OCI-LY7 (cell line): Measurements from ENCODE around the gene SLC30A3. TPM values are rescaled to one million over a fixed set of nuclear protein-coding genes. Genes with fewer than 3 reads are reported as not detected.

Source experiments
- BruUV-seq: library from RNA; stranded (reverse); fragments of 400-500 nt; replicated peaks from 2 replicates; lab custom pipeline; 2021; lab: Mats Ljungman, UMichigan
- CTCF ChIA-PET: fragments of 300-600 bp; sonication (Branson Sonifier 250); formaldehyde crosslinking; loops from one replicate; lab custom pipeline; 2022; ENCODE audit warnings: antibody characterized with exemption; ENCODE audit not compliant: unreplicated experiment; lab: Charles Lee
- POLR2A ChIA-PET: fragments of 300-600 bp; sonication (Branson Sonifier 250); formaldehyde crosslinking; loops from one replicate; lab custom pipeline; 2022; ENCODE audit warnings: antibody characterized with exemption; lab: Charles Lee
- DNase-seq: peaks from one replicate; pipeline ENCODE4 v3.0.0-alpha.2; 2015; ENCODE audit warnings: low spot score
- H2AFZ ChIP-seq: fragments of 200-600 bp; sonication (generic), shearing (Covaris generic); 2 replicates; pipeline ENCODE4 v1.6.1; 2014; ENCODE audit warnings: mild to moderate bottlenecking, antibody characterized with exemption, low read length, moderate library complexity
- H3K27ac ChIP-seq: fragments of 200-600 bp; sonication (generic); 2 replicates; pipeline ENCODE4 v1.5.1; 2014; ENCODE audit warnings: mixed run types, low read depth, mild to moderate bottlenecking, moderate library complexity, low read length, inconsistent platforms; ENCODE audit not compliant: poor library complexity, severe bottlenecking
- H3K36me3 ChIP-seq: fragments of 200-600 bp; sonication (generic); 2 replicates; pipeline ENCODE4 v1.6.1; 2014; ENCODE audit warnings: mild to moderate bottlenecking, antibody characterized with exemption, low read length, moderate library complexity, mixed read lengths; ENCODE audit not compliant: insufficient read depth
- H3K4me1 ChIP-seq: fragments of 200-600 bp; sonication (generic); 2 replicates; pipeline ENCODE4 v1.5.1; 2014; ENCODE audit warnings: mild to moderate bottlenecking, low read length; ENCODE audit not compliant: insufficient read depth, poor library complexity, severe bottlenecking
- H3K4me2 ChIP-seq: fragments of 200-600 bp; sonication (generic); 2 replicates; pipeline ENCODE4 v1.6.1; 2014; ENCODE audit warnings: mild to moderate bottlenecking, low read length
- H3K4me3 ChIP-seq: fragments of 200-600 bp; sonication (generic); 2 replicates; pipeline ENCODE4 v1.5.1; 2014; ENCODE audit warnings: mild to moderate bottlenecking, low read depth, low read length; ENCODE audit not compliant: poor library complexity, severe bottlenecking
- H3K79me2 ChIP-seq: fragments of 200-600 bp; sonication (generic); 2 replicates; pipeline ENCODE4 v1.6.1; 2016; ENCODE audit warnings: low read depth, mild to moderate bottlenecking, low read length, moderate library complexity, mixed read lengths; ENCODE audit not compliant: insufficient read depth
- H3K9me2 ChIP-seq: fragments of 200-600 bp; sonication (generic); 2 replicates; pipeline ENCODE4 v1.6.1; 2016; ENCODE audit warnings: mild to moderate bottlenecking, low read length, mixed read lengths; ENCODE audit not compliant: insufficient read depth
- H3K9me3 ChIP-seq: fragments of 200-600 bp; sonication (generic); 2 replicates; pipeline ENCODE4 v1.6.1; 2014; ENCODE audit warnings: mild to moderate bottlenecking, mixed run types, low read length, mixed read lengths
- H4K20me1 ChIP-seq: fragments of 200-600 bp; sonication (generic); 2 replicates; pipeline ENCODE4 v1.6.1; 2014; ENCODE audit warnings: mild to moderate bottlenecking, antibody characterized with exemption, low read length, moderate library complexity, mixed read lengths; ENCODE audit not compliant: insufficient read depth
- CTCF ChIP-seq: fragments of 200-600 bp; sonication (generic); conservative IDR thresholded peaks from 2 replicates; pipeline ENCODE4 v1.5.1; 2014; ENCODE audit warnings: mild to moderate bottlenecking, antibody characterized with exemption, low read length, moderate library complexity, mixed read lengths
- EZH2phosphoT487 ChIP-seq: fragments of 200-600 bp; sonication (generic); IDR thresholded peaks from 2 replicates; pipeline ENCODE4 v1.6.1; 2018; ENCODE audit warnings: low read depth, borderline replicate concordance, mild to moderate bottlenecking, mixed run types, antibody characterized with exemption, low read length, moderate library complexity, mixed read lengths
- intact Hi-C: fragments of 100-400 bp; cut with micrococcal nuclease; formaldehyde crosslinking; loops from one replicate; pipeline ENCODE4 v1.10.0; 2022; ENCODE audit not compliant: unreplicated experiment
- total RNA-seq, 2 experiments: library from RNA; depleted of rRNA in 1 of 2; stranded (reverse); fragments of >200 nt in 1 of 2; shearing (Covaris generic) in 1 of 2; gene quantifications; 2 replicates each; pipeline ENCODE4 v1.2.3, GENCODE V29; 2014 to 2022

Gene SLC30A3
- total RNA-seq, 2 experiments from 2014 or later: 23.3 to 71.6 TPM

- intact Hi-C loops: no loop called here
- Histone ChIP-seq H3K36me3 (peaks cover 98% of the 10 kb centered on the region), H3K4me2 (no peak overlapping the region), H4K20me1 (no peaks in the 10 kb centered on the region), H3K27ac (no peak overlapping the region), H3K4me3 (no peak overlapping the region), H2AFZ (no peak overlapping the region), H3K9me3 (no peaks in the 10 kb centered on the region), H3K79me2 (no peaks in the 10 kb centered on the region; the same call in 1 of the 2 replicates), H3K4me1 (no peaks in the 10 kb centered on the region), H3K9me2 (no peaks in the 10 kb centered on the region)
- TSS peak; percentile 51 for BruUV-seq
- ChIA-PET POLR2A (interaction anchor here (0.5 to 1.9 kb wide), 3 partner anchors 15 to 128 kb away, joined by 5 to 6 read pairs (median 5); no protein-coding TSS in a partner anchor), CTCF (no interaction called here)
- TF ChIP-seq EZH2phosphoT487 (no peak), CTCF (no peak)
- DNase-seq: no peak
Measured at GRCh38 chr2:27233341-27233740, 29.5 kb downstream of the SLC30A3 start.

DNA sequence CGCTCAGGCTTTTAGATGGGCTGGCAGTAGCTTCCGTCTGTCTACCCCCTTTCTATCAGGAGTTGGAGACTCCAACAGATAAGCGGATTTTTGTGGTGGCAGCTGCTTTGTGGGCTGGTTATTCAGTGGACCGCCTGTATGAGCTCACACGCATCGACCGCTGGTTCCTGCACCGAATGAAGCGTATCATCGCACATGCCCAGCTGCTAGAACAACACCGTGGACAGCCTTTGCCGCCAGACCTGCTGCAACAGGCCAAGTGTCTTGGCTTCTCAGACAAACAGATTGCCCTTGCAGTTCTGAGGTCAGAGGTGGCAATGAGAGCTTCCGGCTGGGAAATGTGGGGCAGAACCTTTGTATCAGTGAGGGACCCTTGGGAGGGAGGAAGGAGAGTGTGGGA, 30.9 kb downstream of the SLC30A3 start:
- Histone ChIP-seq H3K79me2 (peaks cover 4% of the 10 kb centered on the region; the same call in 1 of the 2 replicates), H3K9me3 (no peaks in the 10 kb centered on the region), H4K20me1 (peaks cover 8% of the 10 kb centered on the region; the same call in 1 of the 2 replicates), H3K4me3 (no peak overlapping the region), H2AFZ (no peak overlapping the region), H3K4me1 (no peaks in the 10 kb centered on the region), H3K4me2 (no peak overlapping the region), H3K9me2 (no peaks in the 10 kb centered on the region), H3K27ac (no peak overlapping the region), H3K36me3 (peaks cover 98% of the 10 kb centered on the region)
- intact Hi-C loops: no loop called here
- TF ChIP-seq CTCF: no peak
- no peak for TF ChIP-seq EZH2phosphoT487
- CTCF ChIA-PET: interaction anchor here (0.5 to 0.6 kb wide), 2 partner anchors 13 to 14 kb away, joined by 3 read pairs; no protein-coding TSS in a partner anchor
- POLR2A ChIA-PET: interaction anchor here (1.1 kb wide), 1 partner anchor 17 kb away, joined by 5 read pairs; no protein-coding TSS in a partner anchor
- no peak for DNase-seq
- BruUV-seq: no TSS peak

DNA sequence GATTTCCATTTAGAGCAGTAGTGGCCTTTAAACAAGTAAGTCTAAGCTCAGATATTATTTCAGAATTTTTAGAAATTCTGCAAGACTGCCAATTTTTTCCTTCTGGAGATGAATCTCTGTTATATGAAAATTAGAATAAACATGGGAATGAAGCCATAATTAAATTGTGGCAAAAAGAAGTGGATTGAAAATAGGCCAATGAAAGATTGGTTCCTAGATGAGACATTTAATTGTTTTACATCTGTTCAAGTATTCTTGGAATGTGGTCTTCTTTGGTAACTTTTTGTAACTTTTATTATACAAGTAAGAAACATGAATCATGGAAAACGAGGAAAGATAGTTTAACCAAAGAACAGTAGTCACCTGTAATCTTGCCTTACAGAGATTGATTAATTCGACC, 35.3 kb downstream of the SLC30A3 start:
- no peak overlapping the region for H3K4me2 ChIP-seq
- TF ChIP-seq CTCF (no peak; the same call in 1 of the 2 replicates), EZH2phosphoT487 (no peak)
- POLR2A ChIA-PET: interaction anchor here (0.6 kb wide), 1 partner anchor 118 kb away, joined by 3 read pairs; no protein-coding TSS in a partner anchor
- peaks cover 98% of the 10 kb centered on the region for H3K36me3 ChIP-seq
- no peak overlapping the region for H2AFZ ChIP-seq
- H3K9me2 ChIP-seq: no peaks in the 10 kb centered on the region
- BruUV-seq: no TSS peak
- no peaks in the 10 kb centered on the region for H3K9me3 ChIP-seq
- no peak overlapping the region for H3K4me3 ChIP-seq
- peaks cover 8% of the 10 kb centered on the region for H4K20me1 ChIP-seq
- DNase-seq: no peak
- peaks cover 4% of the 10 kb centered on the region; the same call in 1 of the 2 replicates for H3K79me2 ChIP-seq
- no peaks in the 10 kb centered on the region for H3K4me1 ChIP-seq
- CTCF ChIA-PET: no interaction called here
- H3K27ac ChIP-seq: no peak overlapping the region
- intact Hi-C loops: no loop called here
